Right cardiac atrium (tissue), 5 donors: ENCODE data around the gene ADCY7. TPM values are rescaled to one million over a fixed set of nuclear protein-coding genes. Genes with fewer than 3 reads are reported as not detected.
A peak's percentile ranks its signal among the peaks of the same experiment; 100 is the strongest.

Source experiments
- ATAC-seq, 2 donors: fragments of 200-7000 bp; cut with Tn5 transposase; one replicate each; pipeline versions ENCODE4 v1.8.0 to v1.9.1; 2020; ENCODE audit warnings: moderate library complexity in 2 of 2, mild to moderate bottlenecking in 1 of 2
- DNase-seq, 3 donors: peaks; one replicate each; pipeline ENCODE4 v3.0.0-alpha.2; 2020
- H3K27ac ChIP-seq: one replicate; pipeline ENCODE4 v1.5.1; 2013; ENCODE audit warnings: mild to moderate bottlenecking, low read length, control low read depth, moderate library complexity
- H3K27me3 ChIP-seq: one replicate; pipeline ENCODE4 v1.6.1; 2013; ENCODE audit not compliant: control insufficient read depth, insufficient read depth
- H3K4me1 ChIP-seq: one replicate; pipeline ENCODE4 v1.6.1; 2013; ENCODE audit warnings: low read length; ENCODE audit not compliant: control insufficient read depth, insufficient read depth
- H3K4me3 ChIP-seq: one replicate; pipeline ENCODE4 v1.5.1; 2013; ENCODE audit warnings: low read length, control low read depth
- H3K9me3 ChIP-seq: one replicate; pipeline ENCODE4 v1.6.1; 2013; ENCODE audit warnings: low read length; ENCODE audit not compliant: control insufficient read depth
- WGBS: extraction: QIAGEN DNeasy Blood & Tissue Kit; methylation state at CpG from one replicate; pipeline ENCODE4 v1.1.7; 2013; 5-methylcytosine and 5-hydroxymethylcytosine counted together
- intact Hi-C, 4 donors: fragments of 100-400 bp; cut with DNase I; formaldehyde crosslinking; loops; one replicate each; pipeline versions ENCODE4 v1.11.0 to v1.14.0; 2022 to 2023
- polyA plus RNA-seq: library from polyadenylated mRNA; stranded (reverse); fragments of 200-250 nt; gene quantifications from one replicate; pipeline ENCODE4 v1.2.3, GENCODE V29; 2013
- total RNA-seq, 4 donors: library from RNA; stranded (reverse); fragmentation: NEBNext Ultra II Directional; extraction: Animal tissue kit (Norgen Biotek cat#: 25700); gene quantifications; one replicate each; pipeline ENCODE4 v1.2.1, GENCODE V29; 2021
- donor health status: healthy with polysubstance abuse.
- donor health status: DM: no; HTN: yes; CAD: no.
- donor health status: DM: no; HTN: no; CAD: no.
- donor health status: DM: no; HTN: yes; CAD: no; lungs with severe emphysema.
- donor health status: DM: yes; HTN: yes; CAD: no.

The ADCY7 gene
- total and polyA plus RNA-seq, 5 donors = 4.8 to 21.2 (median 17.6) TPM

- Histone ChIP-seq H3K27me3 (no peaks in the 10 kb centered on the region), H3K4me1 (peaks cover 3% of the 10 kb centered on the region), H3K27ac (no peak overlapping the region), H3K9me3 (no peaks in the 10 kb centered on the region), H3K4me3 (no peak overlapping the region)
- ATAC-seq (peak in 1 of 2 donors; percentile 24), DNase-seq (peak; percentile 31 to 67 (median 59))
- intact Hi-C loops = no loop called here
- 54% methylated on average over 5 of the region's 5 CpGs for WGBS
Measured at GRCh38 chr16:50285406-50286003, 19.2 kb downstream of the ADCY7 start.

- intact Hi-C loops = no loop called here
- Histone ChIP-seq H3K27ac (no peak overlapping the region), H3K4me1 (peaks cover 3% of the 10 kb centered on the region), H3K4me3 (no peak overlapping the region), H3K27me3 (no peaks in the 10 kb centered on the region), H3K9me3 (no peaks in the 10 kb centered on the region)
- WGBS = 96% methylated on average over 3 of the region's 3 CpGs
- DNase-seq (no peak), ATAC-seq (no peak)
Measured at GRCh38 chr16:50286681-50287080, 20.3 kb downstream of the ADCY7 start.

GRCh38 chr16:50288026-50288425 lies 21.7 kb downstream of the ADCY7 start:
- WGBS = 86% methylated on average over 17 of the region's 17 CpGs
- no peaks in the 10 kb centered on the region for H3K27me3 ChIP-seq
- intact Hi-C loops = no loop called here
- no peak overlapping the region for H3K27ac ChIP-seq
- no peaks in the 10 kb centered on the region for H3K4me1 ChIP-seq
- DNase-seq = peak; percentile 7 to 58 (median 56)
- no peak overlapping the region for H3K4me3 ChIP-seq
- ATAC-seq = no peak
- no peaks in the 10 kb centered on the region for H3K9me3 ChIP-seq

- no peaks in the 10 kb centered on the region for H3K9me3 ChIP-seq
- H3K4me1 ChIP-seq = no peaks in the 10 kb centered on the region
- no peak for DNase-seq
- 79% methylated on average over 3 of the region's 3 CpGs for WGBS
- no peaks in the 10 kb centered on the region for H3K27me3 ChIP-seq
- no peak overlapping the region for H3K27ac ChIP-seq
- intact Hi-C loops = no loop called here
- ATAC-seq = no peak
- H3K4me3 ChIP-seq = no peak overlapping the region
Measured at GRCh38 chr16:50288920-50289319, 22.6 kb downstream of the ADCY7 start.

- Histone ChIP-seq H3K4me1 (no peaks in the 10 kb centered on the region), H3K27me3 (no peaks in the 10 kb centered on the region), H3K27ac (no peak overlapping the region), H3K9me3 (no peaks in the 10 kb centered on the region), H3K4me3 (no peak overlapping the region)
- ATAC-seq = no peak
- intact Hi-C loops = no loop called here
- whole genome bisulfite sequencing = 90% methylated on average over 30 of the region's 30 CpGs
- DNase-seq = peak in 2 of 3 donors; percentile 42 to 43
Measured at GRCh38 chr16:50289950-50290764, 23.8 kb downstream of the ADCY7 start.

- intact Hi-C loops = no loop called here
Measured at GRCh38 chr16:50290856-50291255, 24.5 kb downstream of the ADCY7 start.

GRCh38 chr16:50291719-50292565 lies 25.6 kb downstream of the ADCY7 start:
- DNase-seq (peak in 2 of 3 donors; percentile 47 to 52), ATAC-seq (no peak)
- H3K9me3 ChIP-seq = no peaks in the 10 kb centered on the region
- intact Hi-C loops = no loop called here
- no peak overlapping the region for H3K27ac ChIP-seq
- H3K4me1 ChIP-seq = no peaks in the 10 kb centered on the region
- no peak overlapping the region for H3K4me3 ChIP-seq
- no peaks in the 10 kb centered on the region for H3K27me3 ChIP-seq
- 87% methylated on average over 26 of the region's 26 CpGs for WGBS

More at GRCh38 chr16:50290856-50291255, 24.5 kb downstream of the ADCY7 start:
- H3K4me1 ChIP-seq = no peaks in the 10 kb centered on the region
- no peaks in the 10 kb centered on the region for H3K27me3 ChIP-seq
- H3K9me3 ChIP-seq = no peaks in the 10 kb centered on the region
- DNase-seq (peak in 2 of 3 donors; percentile 24 to 42), ATAC-seq (no peak)
- no peak overlapping the region for H3K4me3 ChIP-seq
- WGBS = 90% methylated on average over 6 of the region's 6 CpGs
- no peak overlapping the region for H3K27ac ChIP-seq

GRCh38 chr16:50292566-50292948 lies 26.2 kb downstream of the ADCY7 start:
- Histone ChIP-seq H3K27ac (no peak overlapping the region), H3K4me1 (no peaks in the 10 kb centered on the region), H3K27me3 (no peaks in the 10 kb centered on the region), H3K4me3 (no peak overlapping the region), H3K9me3 (no peaks in the 10 kb centered on the region)
- 89% methylated on average over 12 of the region's 12 CpGs for WGBS
- DNase-seq = peak in 2 of 3 donors; percentile 9 to 38
- no peak for ATAC-seq
- intact Hi-C loops = no loop called here

- peak; percentile 6 to 51 (median 17) for DNase-seq
- 91% methylated on average over 20 of the region's 20 CpGs for WGBS
- H3K4me3 ChIP-seq = no peak overlapping the region
- H3K27me3 ChIP-seq = no peaks in the 10 kb centered on the region
- H3K27ac ChIP-seq = no peak overlapping the region
- H3K4me1 ChIP-seq = no peaks in the 10 kb centered on the region
- intact Hi-C loops = no loop called here
- H3K9me3 ChIP-seq = no peaks in the 10 kb centered on the region
- no peak for ATAC-seq
Measured at GRCh38 chr16:50293041-50293783, 26.9 kb downstream of the ADCY7 start.

GRCh38 chr16:50293994-50294855 lies 27.9 kb downstream of the ADCY7 start:
- no peaks in the 10 kb centered on the region for H3K27me3 ChIP-seq
- peak; percentile 14 to 39 (median 29) for DNase-seq
- no peaks in the 10 kb centered on the region for H3K4me1 ChIP-seq
- 84% methylated on average over 20 of the region's 20 CpGs for WGBS
- no peaks in the 10 kb centered on the region for H3K9me3 ChIP-seq
- intact Hi-C loops = no loop called here
- ATAC-seq = no peak
- no peak overlapping the region for H3K27ac ChIP-seq
- H3K4me3 ChIP-seq = no peak overlapping the region
